ENCODE measurements around the gene TMEM235.
"Not testable (repeated sequence)": the region's sequence is repeated elsewhere in the genome, so short reads cannot be mapped to it uniquely, and the experiment has no call there.

TMEM235 gene

GRCh38 chr17:78238823-78239488 is 7.5 kb downstream of the TMEM235 start:
- no peak for DNase-seq (ENCODE audit: low read depth in 2 of 2)

GRCh38 chr17:78239489-78239931 is 8.1 kb downstream of the TMEM235 start:
- no peak for DNase-seq (ENCODE audit: low read depth in 2 of 2)

- no peak for DNase-seq (ENCODE audit: low read depth in 2 of 2)
Measured at GRCh38 chr17:78240012-78240655, 8.7 kb downstream of the TMEM235 start.

GRCh38 chr17:78240839-78241238 is 9.4 kb downstream of the TMEM235 start:
- DNase-seq (ENCODE audit: low read depth in 2 of 2), result no peak

- DNase-seq (ENCODE audit: low read depth in 2 of 2), result no peak
Measured at GRCh38 chr17:78241277-78242023, 10.0 kb downstream of the TMEM235 start.

- DNase-seq (ENCODE audit: low read depth in 2 of 2), result no peak
Measured at GRCh38 chr17:78242024-78242742, 10.8 kb downstream of the TMEM235 start.

GRCh38 chr17:78247304-78247703 is 15.9 kb downstream of the TMEM235 start:
- DNase-seq (ENCODE audit: low read depth in 2 of 2), result no peak

- DNase-seq (ENCODE audit: low read depth in 2 of 2), result no peak
Measured at GRCh38 chr17:78248051-78248914, 16.9 kb downstream of the TMEM235 start.

- DNase-seq (ENCODE audit: low read depth in 2 of 2), result no peak
Measured at GRCh38 chr17:78249074-78249817, 17.8 kb downstream of the TMEM235 start.

- no peak for DNase-seq (ENCODE audit: low read depth in 2 of 2)
Measured at GRCh38 chr17:78249818-78250806, 18.7 kb downstream of the TMEM235 start.

GRCh38 chr17:78250891-78251772 is 19.7 kb downstream of the TMEM235 start:
- DNase-seq (ENCODE audit: low read depth in 2 of 2), result peak; percentile 64 to 73

- DNase-seq (ENCODE audit: low read depth in 2 of 2), result no peak
Measured at GRCh38 chr17:78251773-78252103, 20.3 kb downstream of the TMEM235 start.

- DNase-seq (ENCODE audit: low read depth in 2 of 2), result peak; percentile 34 to 43
Measured at GRCh38 chr17:78252111-78252634, 20.7 kb downstream of the TMEM235 start.

GRCh38 chr17:78252701-78253635 is 21.5 kb downstream of the TMEM235 start:
- DNase-seq (ENCODE audit: low read depth in 2 of 2), result no peak

- not testable (repeated sequence) for DNase-seq (ENCODE audit: low read depth in 2 of 2)
Measured at GRCh38 chr17:78253636-78253945, 22.2 kb downstream of the TMEM235 start.

GRCh38 chr17:78253946-78254672 is 22.7 kb downstream of the TMEM235 start:
- DNase-seq (ENCODE audit: low read depth in 2 of 2), result peak; percentile 46 to 73
